Upper lobe of right lung (tissue), 1 donor: ENCODE results near the gene POLD1. TPM values are rescaled to one million over a fixed set of nuclear protein-coding genes. Genes with fewer than 3 reads are reported as not detected.

Experiments
- ATAC-seq: fragments of 200-7000 bp; cut with Tn5 transposase; one replicate; pipeline ENCODE4 v1.9.1; 2020; ENCODE audit warnings: mild to moderate bottlenecking, moderate library complexity
- DNase-seq: peaks from one replicate; pipeline ENCODE4 v3.0.0-alpha.2; 2020
- H3K27ac ChIP-seq: fragments of 200-600 bp; one replicate; pipeline ENCODE4 v1.8.0; 2022
- H3K27me3 ChIP-seq: fragments of 200-600 bp; one replicate; pipeline ENCODE4 v1.8.0; 2022; ENCODE audit warnings: mild to moderate bottlenecking
- H3K36me3 ChIP-seq: fragments of 200-600 bp; one replicate; pipeline ENCODE4 v1.8.0; 2022
- H3K4me1 ChIP-seq: fragments of 200-600 bp; one replicate; pipeline ENCODE4 v1.8.0; 2022
- H3K4me3 ChIP-seq: fragments of 200-600 bp; one replicate; pipeline ENCODE4 v1.8.0; 2022; ENCODE audit warnings: mild to moderate bottlenecking
- H3K9me3 ChIP-seq: fragments of 200-600 bp; one replicate; pipeline ENCODE4 v1.8.0; 2022
- CTCF ChIP-seq: fragments of 200-600 bp; IDR thresholded peaks from one replicate; pipeline ENCODE4 v1.8.0; 2022; ENCODE audit warnings: antibody characterized with exemption
- intact Hi-C: fragments of 100-400 bp; cut with DNase I; formaldehyde crosslinking; loops from one replicate; pipeline ENCODE4 v1.11.0; 2022
- total RNA-seq: library from RNA; stranded (reverse); fragmentation: NEBNext Ultra II Directional; extraction: Animal tissue kit (Norgen Biotek cat#: 25700); gene quantifications from one replicate; pipeline ENCODE4 v1.2.1, GENCODE V29; 2021
- donor health status: DM: no; HTN: yes; CAD: no; lungs with severe emphysema.

Gene POLD1
- total RNA-seq, 1 donor from 2014 or later, result 34.4 TPM

GRCh38 chr19:50457300-50457699 is 73.2 kb downstream of the POLD1 start:
- Histone ChIP-seq H3K4me3 (no peak overlapping the region), H3K36me3 (no peaks in the 10 kb centered on the region), H3K9me3 (no peaks in the 10 kb centered on the region), H3K27ac (no peak overlapping the region), H3K4me1 (no peaks in the 10 kb centered on the region), H3K27me3 (peaks cover 15% of the 10 kb centered on the region)
- intact Hi-C loops, result no loop called here
- TF ChIP-seq CTCF, result no peak
- DNase-seq (no peak), ATAC-seq (no peak)

- DNase-seq (no peak), ATAC-seq (no peak)
- TF ChIP-seq CTCF, result no peak
- no peak overlapping the region for H3K27ac ChIP-seq
- H3K4me1 ChIP-seq, result no peaks in the 10 kb centered on the region
- H3K4me3 ChIP-seq, result no peak overlapping the region
- intact Hi-C loops, result no loop called here
- no peaks in the 10 kb centered on the region for H3K36me3 ChIP-seq
- H3K27me3 ChIP-seq, result peaks cover 15% of the 10 kb centered on the region
- no peaks in the 10 kb centered on the region for H3K9me3 ChIP-seq
Measured at GRCh38 chr19:50458396-50459066, 74.4 kb downstream of the POLD1 start.

GRCh38 chr19:50459067-50459456 is 74.9 kb downstream of the POLD1 start:
- H3K27ac ChIP-seq, result no peak overlapping the region
- DNase-seq (no peak), ATAC-seq (no peak)
- peaks cover 15% of the 10 kb centered on the region for H3K27me3 ChIP-seq
- H3K4me3 ChIP-seq, result no peak overlapping the region
- H3K4me1 ChIP-seq, result no peaks in the 10 kb centered on the region
- TF ChIP-seq CTCF, result no peak
- intact Hi-C loops, result no loop called here
- H3K9me3 ChIP-seq, result no peaks in the 10 kb centered on the region
- no peaks in the 10 kb centered on the region for H3K36me3 ChIP-seq

GRCh38 chr19:50459638-50460037 is 75.5 kb downstream of the POLD1 start:
- peaks cover 15% of the 10 kb centered on the region for H3K27me3 ChIP-seq
- no peak for ATAC-seq
- intact Hi-C loops, result no loop called here

GRCh38 chr19:50460161-50460765 is 76.1 kb downstream of the POLD1 start:
- TF ChIP-seq CTCF, result no peak
- DNase-seq, result no peak
- peaks cover 15% of the 10 kb centered on the region for H3K27me3 ChIP-seq
- H3K4me1 ChIP-seq, result no peaks in the 10 kb centered on the region
- no peaks in the 10 kb centered on the region for H3K9me3 ChIP-seq
- no peak overlapping the region for H3K4me3 ChIP-seq
- no peak overlapping the region for H3K27ac ChIP-seq
- no peak for ATAC-seq
- H3K36me3 ChIP-seq, result no peaks in the 10 kb centered on the region
- intact Hi-C loops, result no loop called here

More at GRCh38 chr19:50459638-50460037, 75.5 kb downstream of the POLD1 start:
- Histone ChIP-seq H3K9me3 (no peaks in the 10 kb centered on the region), H3K27ac (no peak overlapping the region), H3K4me1 (no peaks in the 10 kb centered on the region), H3K4me3 (no peak overlapping the region), H3K36me3 (no peaks in the 10 kb centered on the region)
- DNase-seq, result no peak
- TF ChIP-seq CTCF, result no peak
